OCI-LY3 (cell line): ENCODE data around the gene LRP2.

ENCODE experiments used
- H2AFZ ChIP-seq: fragments of 200-600, 300-600 bp; shearing (Covaris generic); 2 replicates; pipeline ENCODE4 v1.6.0; 2014; ENCODE audit warnings: antibody characterized with exemption, low read depth, low read length
- H3K27ac ChIP-seq: fragments of 200-600, 300-600 bp; sonication (generic); 2 replicates; pipeline ENCODE4 v1.5.1; 2014; ENCODE audit warnings: mild to moderate bottlenecking, low read length, moderate library complexity, mixed read lengths
- H3K27me3 ChIP-seq: fragments of 200-600, 300-600 bp; sonication (generic); 2 replicates; pipeline ENCODE4 v1.6.1; 2014; ENCODE audit warnings: low read depth, low read length, mixed read lengths
- H3K36me3 ChIP-seq: fragments of 200-600, 300-600 bp; sonication (generic); replicated peaks from 2 replicates; pipeline ENCODE3; 2014; ENCODE audit warnings: low read depth, low read length, mixed read lengths
- H3K4me1 ChIP-seq: fragments of 300-600, 200-600 bp; sonication (generic); 2 replicates; pipeline ENCODE4 v1.6.1; 2014; ENCODE audit warnings: low read length, mixed read lengths
- H3K4me2 ChIP-seq: fragments of 200-600, 300-600 bp; sonication (generic); 2 replicates; pipeline ENCODE4 v1.6.1; 2014; ENCODE audit warnings: low read length, mixed read lengths
- H3K4me3 ChIP-seq: fragments of 300-600, 200-600 bp; sonication (generic); 2 replicates; pipeline ENCODE4 v1.5.1; 2014; ENCODE audit warnings: antibody characterized with exemption, mild to moderate bottlenecking, low read length, moderate library complexity
- H3K79me2 ChIP-seq: fragments of 300-600, 200-600 bp; shearing (Covaris generic); 2 replicates; pipeline ENCODE4 v1.6.1; 2014; ENCODE audit warnings: mild to moderate bottlenecking, low read length, mixed read lengths
- H3K9ac ChIP-seq: fragments of 300-600, 200-600 bp; shearing (Covaris generic); 2 replicates; pipeline ENCODE4 v1.6.0; 2014; ENCODE audit warnings: mild to moderate bottlenecking, low read length, moderate library complexity
- H3K9me3 ChIP-seq: fragments of 200-600, 300-600 bp; shearing (Covaris generic); 2 replicates; pipeline ENCODE4 v1.6.1; 2014; ENCODE audit warnings: low read length, mixed read lengths; ENCODE audit not compliant: insufficient read depth
- H4K20me1 ChIP-seq: fragments of 200-600, 300-600 bp; sonication (generic); 2 replicates; pipeline ENCODE4 v1.6.1; 2016; ENCODE audit warnings: low read length, mixed read lengths; ENCODE audit not compliant: insufficient read depth
- EZH2phosphoT487 ChIP-seq: fragments of 200-600 bp; shearing (Covaris generic); IDR thresholded peaks from 2 replicates; pipeline ENCODE4 v1.6.1; 2018; ENCODE audit warnings: antibody characterized with exemption, mixed run types, low read depth
- TF ChIP-seq, protein P1 (sequence below): fragments of 200-600, 300-600 bp; sonication (generic); IDR thresholded peaks from 2 replicates; pipeline ENCODE4 v1.5.1; 2014; ENCODE audit warnings: antibody characterized with exemption, low read length, low read depth

LRP2 gene

DNA sequence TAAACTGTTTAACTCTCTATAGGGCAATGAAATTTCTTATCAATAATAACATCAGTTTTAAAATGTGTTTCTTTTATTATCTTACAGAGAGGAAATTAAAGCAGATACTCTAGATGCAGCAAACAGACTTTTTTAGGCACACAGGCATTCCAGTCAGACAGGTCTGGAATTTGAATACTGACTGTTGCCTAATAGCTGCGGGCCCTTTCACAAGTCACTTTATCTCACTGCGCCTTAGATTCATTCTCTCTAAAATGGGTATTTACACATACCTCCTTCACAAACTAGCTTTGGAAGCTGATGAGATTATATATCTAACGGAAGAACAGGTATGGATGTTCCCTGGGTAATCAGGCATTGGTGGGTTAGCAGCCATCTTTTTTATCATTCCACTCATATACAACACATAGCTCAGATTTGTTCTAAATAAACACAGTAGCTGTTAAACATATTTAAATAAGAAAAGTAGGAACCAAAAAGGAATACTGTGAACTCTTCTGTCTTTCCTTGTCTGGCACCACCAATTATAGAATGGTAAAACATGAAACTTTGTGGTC is 104.2 kb downstream of the LRP2 start:
- no peaks in the 10 kb centered on the region for H4K20me1 ChIP-seq
- no peak overlapping the region for H3K9ac ChIP-seq
- H3K4me3 ChIP-seq = no peak overlapping the region
- H3K27ac ChIP-seq = no peak overlapping the region
- no peaks in the 10 kb centered on the region for H3K4me1 ChIP-seq
- no peaks in the 10 kb centered on the region for H3K27me3 ChIP-seq
- no peaks in the 10 kb centered on the region for H3K9me3 ChIP-seq
- H3K36me3 ChIP-seq = no peaks in the 10 kb centered on the region
- no peak overlapping the region for H3K4me2 ChIP-seq
- H2AFZ ChIP-seq = no peak overlapping the region
- TF ChIP-seq, protein P1, sequence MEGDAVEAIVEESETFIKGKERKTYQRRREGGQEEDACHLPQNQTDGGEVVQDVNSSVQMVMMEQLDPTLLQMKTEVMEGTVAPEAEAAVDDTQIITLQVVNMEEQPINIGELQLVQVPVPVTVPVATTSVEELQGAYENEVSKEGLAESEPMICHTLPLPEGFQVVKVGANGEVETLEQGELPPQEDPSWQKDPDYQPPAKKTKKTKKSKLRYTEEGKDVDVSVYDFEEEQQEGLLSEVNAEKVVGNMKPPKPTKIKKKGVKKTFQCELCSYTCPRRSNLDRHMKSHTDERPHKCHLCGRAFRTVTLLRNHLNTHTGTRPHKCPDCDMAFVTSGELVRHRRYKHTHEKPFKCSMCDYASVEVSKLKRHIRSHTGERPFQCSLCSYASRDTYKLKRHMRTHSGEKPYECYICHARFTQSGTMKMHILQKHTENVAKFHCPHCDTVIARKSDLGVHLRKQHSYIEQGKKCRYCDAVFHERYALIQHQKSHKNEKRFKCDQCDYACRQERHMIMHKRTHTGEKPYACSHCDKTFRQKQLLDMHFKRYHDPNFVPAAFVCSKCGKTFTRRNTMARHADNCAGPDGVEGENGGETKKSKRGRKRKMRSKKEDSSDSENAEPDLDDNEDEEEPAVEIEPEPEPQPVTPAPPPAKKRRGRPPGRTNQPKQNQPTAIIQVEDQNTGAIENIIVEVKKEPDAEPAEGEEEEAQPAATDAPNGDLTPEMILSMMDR = no peak
- no peak for TF ChIP-seq EZH2phosphoT487
- H3K79me2 ChIP-seq = no peaks in the 10 kb centered on the region

DNA sequence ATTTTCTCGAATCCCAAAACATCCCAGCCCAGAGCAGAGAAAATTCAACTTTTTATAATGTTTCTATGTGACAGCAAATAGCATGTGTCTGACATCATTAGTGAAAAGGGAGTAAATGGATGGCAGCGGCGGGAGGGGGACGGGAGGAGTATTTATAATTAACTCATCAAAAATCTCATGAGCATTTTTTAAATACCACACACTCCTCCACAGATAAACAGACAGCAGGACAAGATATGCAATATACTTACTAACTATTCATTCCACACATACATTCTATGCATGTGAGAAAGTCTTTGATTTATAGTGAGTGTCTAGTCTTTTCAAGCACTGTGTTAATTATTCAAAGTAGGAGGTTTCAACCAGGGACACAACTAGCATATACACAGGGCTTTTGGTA is 107.6 kb downstream of the LRP2 start:
- no peaks in the 10 kb centered on the region for H3K36me3 ChIP-seq
- no peaks in the 10 kb centered on the region for H4K20me1 ChIP-seq
- H3K27me3 ChIP-seq = no peaks in the 10 kb centered on the region
- no peaks in the 10 kb centered on the region for H3K9me3 ChIP-seq
- no peaks in the 10 kb centered on the region for H3K79me2 ChIP-seq
- H2AFZ ChIP-seq = no peak overlapping the region
- no peak overlapping the region for H3K4me2 ChIP-seq
- H3K4me1 ChIP-seq = no peaks in the 10 kb centered on the region
- no peak overlapping the region for H3K4me3 ChIP-seq
- no peak overlapping the region for H3K27ac ChIP-seq
- TF ChIP-seq EZH2phosphoT487 = no peak
- TF ChIP-seq, protein P1 = no peak
- H3K9ac ChIP-seq = no peak overlapping the region

GRCh38 chr2:169247211-169247610 is 115.1 kb downstream of the LRP2 start:
- Histone ChIP-seq H3K27me3 (no peaks in the 10 kb centered on the region), H3K9me3 (no peaks in the 10 kb centered on the region), H3K27ac (no peak overlapping the region), H3K79me2 (no peaks in the 10 kb centered on the region), H3K36me3 (no peaks in the 10 kb centered on the region), H3K4me1 (no peaks in the 10 kb centered on the region), H3K9ac (no peak overlapping the region), H2AFZ (no peak overlapping the region), H4K20me1 (no peaks in the 10 kb centered on the region), H3K4me3 (no peak overlapping the region), H3K4me2 (no peak overlapping the region)
- TF ChIP-seq, protein P1 = no peak
- TF ChIP-seq EZH2phosphoT487 = no peak

DNA sequence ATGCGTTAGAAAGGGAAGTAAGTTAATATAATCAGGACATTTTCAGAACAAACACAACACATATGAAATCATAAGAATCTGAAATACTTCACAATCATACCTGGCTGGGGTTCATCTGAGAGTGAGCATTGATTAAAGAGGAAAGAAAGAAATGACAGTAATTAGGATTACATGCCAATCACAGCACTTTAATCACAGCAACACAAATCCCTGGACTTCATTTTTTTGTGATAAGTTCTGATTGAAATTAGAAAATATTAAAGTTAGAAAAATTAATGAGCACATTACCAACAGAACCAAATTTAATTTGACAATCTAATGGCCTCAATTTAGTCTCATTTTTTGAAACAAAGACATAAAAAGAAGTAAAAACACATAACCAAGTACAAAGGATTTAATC is 121.9 kb downstream of the LRP2 start:
- H3K9ac ChIP-seq = no peak overlapping the region
- H3K9me3 ChIP-seq = no peaks in the 10 kb centered on the region
- no peaks in the 10 kb centered on the region for H4K20me1 ChIP-seq
- no peak overlapping the region for H2AFZ ChIP-seq
- TF ChIP-seq, protein P1 = no peak
- TF ChIP-seq EZH2phosphoT487 = no peak
- H3K4me1 ChIP-seq = peaks cover 4% of the 10 kb centered on the region; the same call in 1 of the 2 replicates
- no peaks in the 10 kb centered on the region for H3K27me3 ChIP-seq
- H3K79me2 ChIP-seq = no peaks in the 10 kb centered on the region
- no peak overlapping the region for H3K27ac ChIP-seq
- no peak overlapping the region for H3K4me2 ChIP-seq
- H3K36me3 ChIP-seq = no peaks in the 10 kb centered on the region
- H3K4me3 ChIP-seq = no peak overlapping the region
